DND-41 (cell line): ENCODE measurements around the gene CXorf38.

Source experiments
- EZH2 ChIP-seq: IDR thresholded peaks from 3 replicates; pipeline ENCODE4 v1.6.1; 2012; ENCODE audit warnings: borderline replicate concordance, low read depth, mild to moderate bottlenecking, moderate library complexity, low read length, inconsistent platforms; ENCODE audit not compliant: severe bottlenecking
- TF ChIP-seq, protein P1 (sequence below): IDR thresholded peaks from 2 replicates; pipeline ENCODE4 v1.5.1; 2012; ENCODE audit warnings: borderline replicate concordance, low read length, moderate library complexity, mild to moderate bottlenecking; ENCODE audit not compliant: poor library complexity, severe bottlenecking; ENCODE audit errors: extremely low read depth

DNA sequence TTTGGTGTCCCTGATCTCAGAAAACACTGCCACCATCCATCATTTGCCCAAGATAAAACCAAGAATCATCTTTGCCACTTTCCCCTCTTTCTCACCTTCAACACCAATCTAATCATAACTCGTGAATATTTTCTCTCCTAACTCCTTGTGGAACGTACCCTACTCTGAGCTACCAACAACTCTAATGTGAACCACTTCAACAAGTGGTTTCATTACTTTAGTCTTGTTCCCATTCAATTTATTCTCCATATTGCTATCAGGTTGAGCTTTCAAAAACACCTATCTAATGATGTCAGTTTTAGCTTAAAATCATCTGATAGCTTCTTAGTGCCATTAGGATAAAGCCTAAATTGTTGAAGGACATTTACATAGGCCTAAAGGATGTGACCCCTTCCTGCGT lies 39.8 kb upstream of the CXorf38 start:
- TF ChIP-seq, protein P1, sequence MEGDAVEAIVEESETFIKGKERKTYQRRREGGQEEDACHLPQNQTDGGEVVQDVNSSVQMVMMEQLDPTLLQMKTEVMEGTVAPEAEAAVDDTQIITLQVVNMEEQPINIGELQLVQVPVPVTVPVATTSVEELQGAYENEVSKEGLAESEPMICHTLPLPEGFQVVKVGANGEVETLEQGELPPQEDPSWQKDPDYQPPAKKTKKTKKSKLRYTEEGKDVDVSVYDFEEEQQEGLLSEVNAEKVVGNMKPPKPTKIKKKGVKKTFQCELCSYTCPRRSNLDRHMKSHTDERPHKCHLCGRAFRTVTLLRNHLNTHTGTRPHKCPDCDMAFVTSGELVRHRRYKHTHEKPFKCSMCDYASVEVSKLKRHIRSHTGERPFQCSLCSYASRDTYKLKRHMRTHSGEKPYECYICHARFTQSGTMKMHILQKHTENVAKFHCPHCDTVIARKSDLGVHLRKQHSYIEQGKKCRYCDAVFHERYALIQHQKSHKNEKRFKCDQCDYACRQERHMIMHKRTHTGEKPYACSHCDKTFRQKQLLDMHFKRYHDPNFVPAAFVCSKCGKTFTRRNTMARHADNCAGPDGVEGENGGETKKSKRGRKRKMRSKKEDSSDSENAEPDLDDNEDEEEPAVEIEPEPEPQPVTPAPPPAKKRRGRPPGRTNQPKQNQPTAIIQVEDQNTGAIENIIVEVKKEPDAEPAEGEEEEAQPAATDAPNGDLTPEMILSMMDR: no peak
- no peak for TF ChIP-seq EZH2
